DOHH2 (cell line): ENCODE results near the gene ANO10.

Experiments used
- H3F3A ChIP-seq: fragments of 200-600 bp; sonication (generic), shearing (Covaris generic); 2 replicates; pipeline ENCODE4 v1.6.0; 2016; ENCODE audit warnings: antibody characterized with exemption, mild to moderate bottlenecking; ENCODE audit not compliant: control insufficient read depth, insufficient read depth
- H3K27ac ChIP-seq: fragments of 200-600 bp; sonication (generic); 2 replicates; pipeline ENCODE4 v1.5.1; 2014; ENCODE audit warnings: low read depth, mild to moderate bottlenecking, low read length, moderate library complexity
- H3K27me3 ChIP-seq: fragments of 200-600 bp; sonication (generic); 2 replicates; pipeline ENCODE4 v1.6.1; 2014; ENCODE audit warnings: mild to moderate bottlenecking, low read length, mixed read lengths; ENCODE audit not compliant: control insufficient read depth
- H3K36me3 ChIP-seq: fragments of 200-600 bp; sonication (generic); 2 replicates; pipeline ENCODE4 v1.6.1; 2014; ENCODE audit warnings: mild to moderate bottlenecking, low read length, moderate library complexity, mixed read lengths; ENCODE audit not compliant: control insufficient read depth
- H3K4me1 ChIP-seq: fragments of 200-600 bp; sonication (generic); 2 replicates; pipeline ENCODE4 v1.6.1; 2014; ENCODE audit warnings: mild to moderate bottlenecking, low read length, mixed read lengths; ENCODE audit not compliant: control insufficient read depth
- H3K4me2 ChIP-seq: fragments of 200-600 bp; sonication (generic); 2 replicates; pipeline ENCODE4 v1.6.0; 2014; ENCODE audit warnings: mild to moderate bottlenecking, low read length, moderate library complexity
- H3K4me3 ChIP-seq: fragments of 200-600 bp; sonication (generic); 2 replicates; pipeline ENCODE4 v1.5.1; 2014; ENCODE audit warnings: mild to moderate bottlenecking, low read length, mixed read lengths
- H3K79me2 ChIP-seq: fragments of 200-600 bp; sonication (generic); 2 replicates; pipeline ENCODE4 v1.6.1; 2014; ENCODE audit warnings: mild to moderate bottlenecking, low read length, mixed read lengths; ENCODE audit not compliant: control insufficient read depth
- H3K9me2 ChIP-seq: fragments of 200-600 bp; sonication (generic); replicated peaks from 2 replicates; pipeline ENCODE4 v1.6.1; 2014; ENCODE audit warnings: mild to moderate bottlenecking, low read length, mixed read lengths; ENCODE audit not compliant: control insufficient read depth
- H3K9me3 ChIP-seq: fragments of 200-600 bp; sonication (generic); 2 replicates; pipeline ENCODE4 v1.6.1; 2014; ENCODE audit warnings: antibody characterized with exemption, low read length, mixed read lengths; ENCODE audit not compliant: control insufficient read depth, insufficient read depth
- H4K20me1 ChIP-seq: fragments of 200-600 bp; sonication (generic); 2 replicates; pipeline ENCODE4 v1.6.0; 2014; ENCODE audit warnings: low read depth, mild to moderate bottlenecking, antibody characterized with exemption, low read length, moderate library complexity; ENCODE audit not compliant: control insufficient read depth, insufficient read depth
- CTCF ChIP-seq: fragments of 200-600 bp; sonication (generic); IDR thresholded peaks from one replicate; pipeline ENCODE4 v1.5.1; 2014; ENCODE audit warnings: antibody characterized with exemption, mild to moderate bottlenecking, low read depth, low read length; ENCODE audit not compliant: poor library complexity, severe bottlenecking
- EZH2phosphoT487 ChIP-seq: fragments of 200-600 bp; sonication (generic); IDR thresholded peaks from 2 replicates; pipeline ENCODE4 v1.6.1; 2017; ENCODE audit warnings: borderline replicate concordance, mild to moderate bottlenecking, antibody characterized with exemption, low read length, moderate library complexity, mixed read lengths

The ANO10 gene

DNA sequence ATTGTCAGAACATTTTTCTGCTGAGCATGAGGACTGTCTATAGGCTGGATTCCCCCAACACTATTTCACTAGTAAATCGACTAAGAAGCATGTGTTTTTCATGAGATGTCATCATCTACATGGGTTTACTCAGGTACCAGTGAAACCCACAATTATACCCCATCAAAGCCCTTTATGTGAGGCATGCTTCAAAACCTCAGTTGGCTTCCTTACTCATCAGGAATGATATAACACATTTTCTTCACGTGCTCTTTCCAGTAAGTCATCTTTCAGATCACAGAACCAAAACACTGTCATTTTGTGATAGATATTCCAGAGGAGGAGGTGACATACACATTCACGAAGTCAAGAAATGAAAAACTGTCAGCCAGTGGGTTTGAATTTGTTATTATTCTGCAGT is 116.5 kb downstream of the ANO10 start:
- no peaks in the 10 kb centered on the region for H3F3A ChIP-seq
- H3K79me2 ChIP-seq = no peaks in the 10 kb centered on the region
- H4K20me1 ChIP-seq = no peaks in the 10 kb centered on the region
- no peak overlapping the region for H3K4me2 ChIP-seq
- H3K4me3 ChIP-seq = no peak overlapping the region
- H3K4me1 ChIP-seq = no peaks in the 10 kb centered on the region
- H3K9me3 ChIP-seq = no peaks in the 10 kb centered on the region
- no peak overlapping the region for H3K27ac ChIP-seq
- no peaks in the 10 kb centered on the region; the same call in 1 of the 2 replicates for H3K27me3 ChIP-seq
- H3K36me3 ChIP-seq = no peaks in the 10 kb centered on the region
- TF ChIP-seq CTCF = no peak
- TF ChIP-seq EZH2phosphoT487 = no peak
- no peaks in the 10 kb centered on the region for H3K9me2 ChIP-seq

- H3K4me1 ChIP-seq = no peaks in the 10 kb centered on the region
- TF ChIP-seq EZH2phosphoT487 (no peak), CTCF (peak; percentile 60)
- no peak overlapping the region for H3K4me2 ChIP-seq
- H3K79me2 ChIP-seq = no peaks in the 10 kb centered on the region
- H3K9me3 ChIP-seq = no peaks in the 10 kb centered on the region
- H4K20me1 ChIP-seq = no peaks in the 10 kb centered on the region
- no peaks in the 10 kb centered on the region for H3K36me3 ChIP-seq
- H3K4me3 ChIP-seq = no peak overlapping the region
- H3F3A ChIP-seq = no peaks in the 10 kb centered on the region
- no peaks in the 10 kb centered on the region; the same call in 1 of the 2 replicates for H3K27me3 ChIP-seq
- no peaks in the 10 kb centered on the region for H3K9me2 ChIP-seq
- H3K27ac ChIP-seq = no peak overlapping the region
Measured at GRCh38 chr3:43503067-43503728, 118.6 kb downstream of the ANO10 start.

GRCh38 chr3:43499256-43499655 is 122.6 kb downstream of the ANO10 start:
- H3K4me2 ChIP-seq = no peak overlapping the region
- no peaks in the 10 kb centered on the region for H4K20me1 ChIP-seq
- no peaks in the 10 kb centered on the region for H3F3A ChIP-seq
- no peak for TF ChIP-seq CTCF
- no peak for TF ChIP-seq EZH2phosphoT487
- no peaks in the 10 kb centered on the region for H3K9me3 ChIP-seq
- no peaks in the 10 kb centered on the region for H3K9me2 ChIP-seq
- no peaks in the 10 kb centered on the region for H3K79me2 ChIP-seq
- no peak overlapping the region for H3K27ac ChIP-seq
- H3K36me3 ChIP-seq = no peaks in the 10 kb centered on the region
- H3K4me3 ChIP-seq = no peak overlapping the region
- H3K4me1 ChIP-seq = no peaks in the 10 kb centered on the region
- no peaks in the 10 kb centered on the region for H3K27me3 ChIP-seq
